ENCODE results near the gene ZNF254.

Gene ZNF254

GRCh38 chr19:24060687-24061356, 26.2 kb upstream of the ZNF254 start:
- no peak overlapping the region for H3K4me3 ChIP-seq (ENCODE audit: low read depth, low read length)
- TF ChIP-seq, protein P1, sequence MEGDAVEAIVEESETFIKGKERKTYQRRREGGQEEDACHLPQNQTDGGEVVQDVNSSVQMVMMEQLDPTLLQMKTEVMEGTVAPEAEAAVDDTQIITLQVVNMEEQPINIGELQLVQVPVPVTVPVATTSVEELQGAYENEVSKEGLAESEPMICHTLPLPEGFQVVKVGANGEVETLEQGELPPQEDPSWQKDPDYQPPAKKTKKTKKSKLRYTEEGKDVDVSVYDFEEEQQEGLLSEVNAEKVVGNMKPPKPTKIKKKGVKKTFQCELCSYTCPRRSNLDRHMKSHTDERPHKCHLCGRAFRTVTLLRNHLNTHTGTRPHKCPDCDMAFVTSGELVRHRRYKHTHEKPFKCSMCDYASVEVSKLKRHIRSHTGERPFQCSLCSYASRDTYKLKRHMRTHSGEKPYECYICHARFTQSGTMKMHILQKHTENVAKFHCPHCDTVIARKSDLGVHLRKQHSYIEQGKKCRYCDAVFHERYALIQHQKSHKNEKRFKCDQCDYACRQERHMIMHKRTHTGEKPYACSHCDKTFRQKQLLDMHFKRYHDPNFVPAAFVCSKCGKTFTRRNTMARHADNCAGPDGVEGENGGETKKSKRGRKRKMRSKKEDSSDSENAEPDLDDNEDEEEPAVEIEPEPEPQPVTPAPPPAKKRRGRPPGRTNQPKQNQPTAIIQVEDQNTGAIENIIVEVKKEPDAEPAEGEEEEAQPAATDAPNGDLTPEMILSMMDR (IDR thresholded peaks at IDR 0.05; ENCODE audit: control insufficient read depth, extremely low read depth, insufficient read depth): no peak
- no peak for DNase-seq (ENCODE audit: low read depth)

DNA sequence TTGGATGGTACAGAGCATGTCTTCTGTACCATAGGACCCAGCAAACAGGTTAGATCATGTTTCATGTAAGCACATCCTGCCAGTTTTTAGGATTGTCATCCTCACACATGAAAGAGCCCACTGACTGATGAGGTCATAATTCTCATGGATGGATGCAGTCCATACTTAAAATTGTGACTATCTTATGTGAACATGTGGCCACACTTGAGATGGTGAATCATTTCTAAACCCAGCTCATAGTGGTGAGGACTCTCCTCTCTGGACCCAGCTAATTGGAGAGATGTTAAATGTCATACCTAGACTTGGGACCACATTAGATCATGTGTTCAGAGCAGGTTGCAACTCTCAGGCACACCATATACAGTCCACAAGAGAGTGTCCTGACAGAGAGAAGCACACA, 24.8 kb upstream of the ZNF254 start:
- TF ChIP-seq, protein P1 (IDR thresholded peaks at IDR 0.05; ENCODE audit: control insufficient read depth, extremely low read depth, insufficient read depth): no peak
- no peak for DNase-seq (ENCODE audit: low read depth)
- H3K4me3 ChIP-seq (ENCODE audit: low read depth, low read length): no peak overlapping the region

DNA sequence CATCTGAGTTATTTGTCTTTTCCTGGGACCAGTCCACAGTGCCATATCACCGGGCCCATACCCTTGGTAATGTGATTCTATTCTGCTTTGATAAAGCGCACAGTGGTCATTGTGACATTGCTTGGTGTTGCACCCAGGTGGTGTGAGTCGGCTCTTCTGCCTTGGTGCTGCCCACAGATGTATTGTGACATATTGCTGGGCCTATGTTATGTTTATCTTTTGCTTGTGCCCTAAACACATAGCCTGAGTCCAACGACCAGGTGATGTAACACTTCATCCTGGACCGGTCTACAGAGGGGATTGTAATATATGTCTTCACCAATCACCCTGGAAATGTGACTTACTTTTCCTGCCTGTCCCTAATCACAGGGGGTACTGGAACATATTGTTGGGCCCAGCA, 23.7 kb upstream of the ZNF254 start:
- TF ChIP-seq, protein P1 (IDR thresholded peaks at IDR 0.05; ENCODE audit: control insufficient read depth, extremely low read depth, insufficient read depth): no peak
- DNase-seq (ENCODE audit: low read depth): no peak
- H3K4me3 ChIP-seq (ENCODE audit: low read depth, low read length): no peak overlapping the region

GRCh38 chr19:24064175-24064574, 22.8 kb upstream of the ZNF254 start:
- no peak for DNase-seq (ENCODE audit: low read depth)

DNA sequence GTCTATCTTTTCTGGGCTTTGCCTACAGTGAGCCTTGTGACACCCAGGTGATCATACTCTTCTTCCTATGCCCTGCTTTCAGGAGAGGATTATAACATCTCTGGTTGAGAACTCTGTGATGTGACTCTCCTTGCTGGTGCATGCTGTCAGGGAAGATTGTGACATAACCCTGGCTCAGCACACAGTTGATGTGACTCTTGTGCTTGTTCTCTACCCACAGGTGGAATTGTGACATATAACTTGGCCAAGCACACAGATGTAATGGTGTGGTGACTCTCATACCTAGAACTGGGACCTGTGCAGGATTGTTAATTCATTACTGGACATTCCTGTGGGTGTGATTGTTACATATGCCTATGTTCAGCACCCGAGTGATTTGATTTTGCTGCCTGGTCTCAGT, 21.7 kb upstream of the ZNF254 start:
- TF ChIP-seq, protein P1 (IDR thresholded peaks at IDR 0.05; ENCODE audit: control insufficient read depth, extremely low read depth, insufficient read depth): no peak
- H3K4me3 ChIP-seq (ENCODE audit: low read depth, low read length): no peak overlapping the region
- DNase-seq (ENCODE audit: low read depth): no peak

More at GRCh38 chr19:24064175-24064574, 22.8 kb upstream of the ZNF254 start:
- H3K4me3 ChIP-seq (ENCODE audit: low read depth, low read length): no peak overlapping the region
- TF ChIP-seq, protein P1 (IDR thresholded peaks at IDR 0.05; ENCODE audit: control insufficient read depth, extremely low read depth, insufficient read depth): no peak

DNA sequence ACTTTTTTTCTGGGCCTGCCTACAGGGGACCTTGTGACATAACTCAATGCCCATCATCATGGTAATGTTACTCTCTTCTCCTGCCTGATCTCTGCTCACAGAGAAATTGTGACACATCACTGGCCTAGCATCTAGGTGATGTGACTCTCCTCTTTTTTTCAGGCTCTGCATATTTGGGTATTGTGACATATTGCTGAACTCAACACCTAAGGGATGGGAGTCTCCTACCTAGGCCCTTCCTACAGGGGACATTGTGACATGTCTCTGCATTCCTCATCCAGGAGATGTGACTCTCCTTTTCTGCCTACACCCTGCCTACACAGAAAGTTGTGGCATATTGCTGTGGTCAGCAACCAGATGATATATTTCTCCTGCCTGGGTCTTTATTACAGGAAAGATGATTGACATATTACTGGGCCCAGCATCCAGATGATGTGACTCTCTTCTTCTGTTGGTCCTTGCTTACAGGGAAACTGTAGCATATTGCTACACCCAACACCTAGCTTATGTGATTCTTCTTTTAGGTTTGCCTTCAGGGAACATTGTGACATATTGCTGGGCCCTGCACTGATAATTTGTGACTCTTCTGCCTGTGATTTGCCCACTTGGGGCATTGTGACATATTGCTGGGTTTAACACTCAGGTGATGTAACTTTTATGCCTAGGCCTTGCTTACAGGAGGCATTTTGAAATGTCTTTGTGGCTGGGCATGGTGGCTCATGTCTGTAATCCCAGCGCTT, 21.0 kb upstream of the ZNF254 start:
- H3K4me3 ChIP-seq (ENCODE audit: low read depth, low read length): no peak overlapping the region
- TF ChIP-seq, protein P1 (IDR thresholded peaks at IDR 0.05; ENCODE audit: control insufficient read depth, extremely low read depth, insufficient read depth): no peak
- DNase-seq (ENCODE audit: low read depth): no peak

Measured in LNCaP clone FGC (cell line).